Stimulated activated CD4-positive, alpha-beta T cell treated with anti-CD3 and anti-CD28 coated beads, Interleukin-1b, Interleukin-23, amount 100 ng/mL, for 4 hours (primary cell): ENCODE data around the gene LIPE.

ENCODE experiments used
- DNase-seq, 2 donors: peaks; one replicate each; pipeline ENCODE4 v3.0.0-alpha.2; 2020; ENCODE audit warnings: low read depth in 2 of 2

Gene LIPE

DNA sequence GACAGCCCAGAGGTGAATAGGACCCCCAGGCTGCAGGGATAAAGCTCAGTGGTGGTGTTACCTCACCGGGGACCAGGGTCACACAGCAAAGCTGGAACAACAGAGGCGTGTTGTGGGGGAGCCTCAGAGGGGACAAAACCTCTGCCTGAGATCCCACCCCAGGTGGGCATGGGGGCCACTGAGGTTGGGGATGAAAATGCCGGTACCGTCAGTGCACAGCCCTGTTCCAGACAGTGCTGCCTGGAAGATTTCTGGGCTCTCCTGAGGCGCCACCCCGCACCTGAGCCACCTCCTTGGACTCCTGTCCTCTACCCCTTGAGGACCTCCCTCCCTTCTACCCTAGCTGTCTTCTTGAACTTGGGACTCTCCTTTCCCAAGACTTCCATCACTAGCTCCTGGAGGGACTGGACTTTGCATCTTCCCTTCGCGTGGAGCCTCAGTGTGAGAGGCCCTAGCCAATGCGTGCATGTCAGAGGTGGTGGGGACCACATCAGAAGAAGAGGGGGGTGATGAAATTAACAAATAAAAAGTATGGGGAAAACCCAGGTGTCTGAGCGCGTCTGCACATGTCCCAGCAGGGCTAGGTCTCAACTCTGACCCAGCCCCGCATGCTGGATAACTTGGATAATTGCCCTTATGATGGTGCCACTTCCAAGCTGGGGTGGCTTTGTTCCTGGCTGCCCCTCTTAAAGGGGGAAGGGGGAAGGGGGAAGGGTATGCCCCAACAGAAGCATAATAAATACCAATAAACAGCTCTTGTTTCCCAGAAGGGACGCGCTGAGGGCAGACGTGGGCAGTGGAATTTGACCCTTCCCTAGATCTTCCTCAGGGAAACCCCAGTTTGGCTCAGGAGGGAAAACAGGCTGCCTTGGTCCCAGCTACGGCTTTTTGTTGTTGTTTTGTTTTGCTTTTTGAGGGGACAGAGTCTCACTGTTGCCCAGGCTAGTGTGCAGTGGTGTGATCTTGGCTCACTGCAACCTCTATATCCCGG, 48.7 kb downstream of the LIPE start:
- DNase-seq, result no peak

GRCh38 chr19:42376177-42376555, 51.0 kb downstream of the LIPE start:
- DNase-seq, result no peak

DNA sequence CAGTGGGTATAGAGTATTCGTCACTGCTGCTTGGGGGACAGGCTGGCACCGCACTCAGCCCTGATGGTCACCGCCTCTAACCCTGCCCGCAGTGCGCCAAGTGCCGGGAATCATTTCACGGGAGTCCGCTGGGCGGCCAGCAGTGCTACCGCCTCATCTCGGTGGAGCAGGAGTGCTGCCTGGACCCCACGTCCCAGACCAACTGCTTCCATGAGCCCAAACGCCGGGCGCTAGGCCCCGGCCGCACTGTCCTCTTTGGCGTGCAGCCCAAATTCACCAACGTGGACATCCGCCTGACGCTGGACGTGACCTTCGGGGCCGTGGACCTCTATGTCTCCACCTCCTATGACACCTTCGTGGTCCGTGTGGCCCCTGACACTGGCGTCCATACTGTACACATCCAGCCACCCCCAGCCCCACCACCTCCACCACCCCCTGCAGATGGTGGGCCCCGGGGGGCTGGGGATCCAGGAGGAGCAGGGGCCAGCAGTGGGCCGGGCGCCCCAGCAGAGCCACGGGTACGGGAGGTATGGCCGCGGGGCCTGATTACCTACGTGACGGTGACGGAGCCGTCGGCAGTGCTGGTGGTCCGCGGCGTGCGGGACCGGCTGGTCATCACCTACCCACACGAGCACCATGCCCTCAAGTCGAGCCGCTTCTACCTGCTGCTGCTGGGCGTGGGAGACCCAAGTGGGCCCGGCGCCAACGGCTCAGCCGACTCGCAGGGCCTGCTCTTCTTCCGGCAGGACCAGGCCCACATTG, 51.6 kb downstream of the LIPE start:
- DNase-seq, result no peak

DNA sequence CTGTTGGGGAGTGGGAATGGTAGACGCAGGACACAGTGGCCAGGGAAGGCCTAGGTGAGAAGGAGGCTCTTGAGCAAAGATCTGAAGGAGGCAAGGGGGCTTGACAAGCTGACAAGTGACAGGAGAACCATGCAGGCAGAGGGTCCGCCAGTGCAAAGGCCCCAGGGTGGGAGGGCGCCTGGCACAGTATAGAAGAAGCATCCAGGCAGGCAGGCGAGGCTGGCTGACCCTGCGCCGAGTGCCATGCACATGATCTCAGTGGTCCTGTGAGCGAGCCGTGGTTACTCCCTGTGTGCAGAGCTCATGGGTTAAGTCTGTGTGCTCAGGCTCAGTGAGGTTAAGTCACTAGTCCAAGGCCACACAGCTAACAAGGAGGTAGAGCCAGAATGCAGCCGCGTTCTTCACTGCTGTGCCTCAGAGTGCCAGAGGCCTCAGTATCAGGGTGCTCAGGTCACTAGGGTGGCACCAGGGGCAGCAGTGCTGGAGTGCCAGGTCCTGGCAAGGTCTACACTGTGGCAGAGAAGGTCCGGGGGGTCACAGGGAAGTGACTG, 52.3 kb downstream of the LIPE start:
- DNase-seq, result no peak

DNA sequence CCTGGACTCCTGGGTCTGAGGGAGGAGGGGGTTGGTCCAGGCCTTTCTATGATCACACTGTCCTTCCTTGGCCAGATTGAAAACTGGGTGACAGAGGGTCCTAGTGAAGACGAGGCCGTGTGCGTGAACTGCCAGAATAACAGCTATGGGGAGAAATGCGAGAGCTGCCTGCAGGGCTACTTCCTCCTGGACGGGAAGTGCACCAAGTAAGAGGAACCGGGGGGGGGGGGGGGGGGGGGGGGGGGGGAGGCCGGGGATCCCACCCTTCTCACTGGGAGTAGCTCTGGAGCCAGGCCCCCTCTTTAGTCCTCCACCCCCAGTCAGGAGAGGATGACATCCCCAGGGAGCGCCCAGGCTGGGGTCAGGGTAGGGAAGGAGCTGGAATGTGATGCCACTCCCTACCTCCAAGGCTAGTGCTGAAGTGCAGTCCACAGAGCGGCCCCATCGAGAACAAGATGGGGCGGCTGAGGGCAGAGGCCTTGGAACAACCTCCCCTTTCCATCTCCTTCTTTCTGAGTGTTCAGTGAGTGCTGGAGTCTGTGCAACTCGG, 56.5 kb downstream of the LIPE start:
- DNase-seq, result no peak

DNA sequence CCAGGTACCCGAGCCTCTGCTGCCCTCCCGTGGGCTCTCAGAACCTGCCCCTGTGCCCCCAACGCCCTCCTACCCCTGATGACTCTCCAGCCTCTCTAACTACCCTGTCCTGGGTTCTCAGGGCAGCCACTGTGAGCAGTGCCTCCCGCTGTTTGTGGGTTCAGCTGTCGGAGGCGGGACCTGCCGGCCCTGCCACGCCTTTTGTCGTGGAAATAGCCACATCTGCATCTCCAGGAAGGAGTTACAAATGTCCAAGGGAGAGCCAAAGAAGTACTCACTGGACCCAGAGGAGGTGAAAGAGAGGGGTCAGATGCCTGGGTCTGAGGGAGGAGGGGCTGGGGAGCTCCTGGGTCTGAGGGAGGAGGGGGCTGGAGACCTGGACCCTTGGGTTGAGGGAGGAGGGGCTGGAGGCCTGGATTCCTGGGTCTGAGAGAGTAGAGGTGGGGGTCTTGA, 57.1 kb downstream of the LIPE start:
- no peak for DNase-seq

DNA sequence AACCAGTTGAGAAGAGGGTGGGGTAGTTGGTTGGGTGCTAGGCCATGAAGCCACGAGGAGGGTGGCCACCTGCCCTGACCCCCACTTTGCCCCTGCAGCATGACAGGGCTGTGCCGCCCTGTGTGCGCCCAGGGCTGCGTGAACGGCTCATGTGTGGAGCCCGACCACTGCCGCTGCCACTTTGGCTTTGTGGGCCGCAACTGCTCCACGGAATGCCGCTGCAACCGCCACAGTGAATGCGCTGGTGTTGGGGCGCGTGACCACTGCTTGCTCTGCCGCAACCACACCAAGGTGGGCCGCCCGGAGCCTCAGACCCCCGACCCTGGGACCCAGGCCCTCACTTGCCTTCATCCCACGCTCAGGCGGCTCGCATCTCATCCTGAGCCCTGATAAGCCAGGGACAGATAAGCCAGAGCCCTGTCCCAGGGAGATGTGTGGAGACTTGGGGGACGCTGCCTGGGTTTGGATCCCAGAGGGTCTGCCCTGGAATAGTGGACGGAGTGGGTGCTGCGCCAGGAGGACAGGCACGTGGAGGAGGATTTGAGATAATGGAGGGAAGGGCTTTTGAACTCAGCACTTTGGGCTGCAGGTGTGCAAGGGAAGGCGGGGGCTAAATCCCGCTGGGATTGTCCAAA, 57.6 kb downstream of the LIPE start:
- no peak for DNase-seq

DNA sequence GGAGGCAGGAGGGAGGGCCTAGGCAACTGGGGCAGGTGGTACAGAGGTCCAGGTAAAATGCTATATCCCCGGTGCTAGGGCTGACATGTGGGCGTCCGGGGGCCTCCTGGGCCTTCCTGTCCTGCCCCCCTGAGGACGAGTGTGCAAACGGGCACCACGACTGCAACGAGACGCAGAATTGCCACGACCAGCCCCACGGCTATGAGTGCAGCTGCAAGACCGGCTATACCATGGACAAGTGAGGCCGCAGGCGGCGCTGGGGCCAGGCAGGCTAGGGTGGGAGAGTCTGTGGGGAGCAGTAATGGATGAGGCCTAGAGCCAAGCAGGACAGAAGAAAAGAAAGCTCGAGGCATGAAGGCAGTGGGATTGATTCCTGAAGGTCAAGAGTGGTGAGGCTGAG, 58.4 kb downstream of the LIPE start:
- DNase-seq, result no peak

DNA sequence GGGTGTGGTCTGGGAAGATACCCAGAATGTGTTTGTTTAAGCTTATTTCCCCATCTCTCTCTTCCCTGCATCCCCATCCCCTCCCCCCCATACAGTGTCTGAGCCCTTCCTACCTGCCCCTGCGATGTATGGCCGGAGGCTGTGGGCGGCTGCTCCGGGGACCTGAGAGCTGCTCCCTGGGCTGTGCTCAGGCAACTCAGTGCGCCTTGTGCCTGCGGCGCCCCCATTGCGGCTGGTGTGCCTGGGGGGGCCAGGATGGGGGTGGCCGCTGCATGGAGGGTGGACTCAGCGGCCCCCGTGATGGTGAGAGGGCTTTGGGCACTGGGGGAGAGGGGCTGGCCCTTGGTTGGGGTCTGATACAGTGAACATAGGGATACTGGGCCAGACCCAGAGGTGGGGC, 58.8 kb downstream of the LIPE start:
- DNase-seq, result no peak

- DNase-seq, result no peak
Observed at GRCh38 chr19:42367929-42368328, 59.3 kb downstream of the LIPE start.

DNA sequence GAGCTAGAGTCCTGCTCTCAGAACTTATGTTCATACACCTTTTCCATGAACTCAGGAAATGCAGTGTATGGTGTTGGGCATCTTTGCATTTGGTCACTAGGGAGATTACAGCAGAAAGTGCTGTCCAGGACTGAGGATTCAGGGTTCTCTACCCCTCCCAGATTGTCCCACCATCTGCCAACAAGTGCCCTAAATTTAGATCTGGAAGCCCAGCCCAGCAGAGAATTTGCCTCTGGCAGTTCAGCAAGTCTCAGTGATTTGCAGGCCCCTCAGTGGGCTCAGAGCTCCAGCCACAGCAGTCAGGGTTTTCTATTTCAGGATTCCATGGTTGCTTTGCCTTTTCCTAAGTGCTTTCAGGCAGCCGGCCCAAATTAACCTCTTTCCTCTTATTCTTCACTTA, 60.5 kb downstream of the LIPE start:
- DNase-seq, result no peak

- no peak for DNase-seq
Observed at GRCh38 chr19:42363614-42364346, 63.4 kb downstream of the LIPE start.

GRCh38 chr19:42362891-42363440, 64.2 kb downstream of the LIPE start:
- DNase-seq, result no peak

- DNase-seq, result no peak
Observed at GRCh38 chr19:42362342-42362741, 64.8 kb downstream of the LIPE start.

DNA sequence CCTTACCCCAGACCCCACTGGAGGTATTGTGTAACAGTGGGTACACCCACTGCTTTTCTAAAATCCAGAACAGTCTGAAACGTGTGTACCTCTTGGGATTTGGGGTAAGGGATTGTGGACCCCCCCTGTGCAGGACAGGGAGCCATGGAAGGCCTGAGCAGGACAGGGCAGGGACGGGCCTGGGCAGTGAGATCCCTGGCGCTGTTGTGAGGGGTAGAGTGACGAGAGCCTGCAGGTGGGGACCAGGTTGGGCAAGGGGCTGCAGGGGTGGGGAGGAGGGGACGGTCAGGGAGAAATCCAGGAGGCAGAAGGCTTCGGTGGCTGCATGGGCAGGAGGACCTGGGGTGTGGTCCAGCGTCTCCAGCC, 65.7 kb downstream of the LIPE start:
- DNase-seq, result no peak

- DNase-seq, result no peak
Observed at GRCh38 chr19:42360787-42361544, 66.2 kb downstream of the LIPE start.

DNA sequence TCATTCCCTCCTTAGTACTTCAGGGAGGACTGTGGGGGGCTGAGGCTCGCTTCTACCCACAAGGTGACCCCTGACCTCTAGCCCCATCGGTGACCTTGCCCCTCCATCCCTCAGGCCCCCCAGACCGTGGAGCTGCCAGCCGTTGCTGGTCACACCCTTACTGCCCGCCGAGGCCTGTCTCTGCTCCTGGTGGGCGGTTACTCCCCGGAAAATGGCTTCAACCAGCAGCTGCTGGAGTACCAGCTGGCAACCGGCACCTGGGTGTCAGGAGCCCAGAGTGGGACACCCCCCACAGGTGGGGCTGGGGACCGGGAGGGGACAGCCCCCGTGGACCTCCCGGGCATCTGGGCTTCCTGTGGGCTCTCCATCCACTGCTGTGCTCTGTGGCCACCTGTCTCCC, 69.9 kb downstream of the LIPE start:
- no peak for DNase-seq

DNA sequence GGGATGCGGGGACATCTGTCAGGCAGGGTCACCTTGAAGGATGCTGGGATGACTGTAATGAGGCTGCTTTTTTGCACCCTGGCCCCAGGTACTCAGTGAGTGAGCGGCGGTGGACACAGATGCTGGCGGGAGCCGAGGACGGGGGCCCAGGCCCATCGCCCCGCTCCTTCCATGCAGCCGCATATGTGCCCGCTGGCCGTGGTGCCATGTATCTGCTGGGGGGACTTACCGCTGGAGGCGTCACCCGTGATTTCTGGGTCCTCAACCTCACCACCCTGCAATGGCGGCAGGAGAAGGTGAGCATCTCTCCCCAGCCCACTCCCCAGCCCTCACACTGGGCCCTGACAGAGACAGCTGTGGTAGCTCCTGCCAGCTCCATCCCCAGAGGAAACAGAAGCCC, 70.5 kb downstream of the LIPE start:
- no peak for DNase-seq

DNA sequence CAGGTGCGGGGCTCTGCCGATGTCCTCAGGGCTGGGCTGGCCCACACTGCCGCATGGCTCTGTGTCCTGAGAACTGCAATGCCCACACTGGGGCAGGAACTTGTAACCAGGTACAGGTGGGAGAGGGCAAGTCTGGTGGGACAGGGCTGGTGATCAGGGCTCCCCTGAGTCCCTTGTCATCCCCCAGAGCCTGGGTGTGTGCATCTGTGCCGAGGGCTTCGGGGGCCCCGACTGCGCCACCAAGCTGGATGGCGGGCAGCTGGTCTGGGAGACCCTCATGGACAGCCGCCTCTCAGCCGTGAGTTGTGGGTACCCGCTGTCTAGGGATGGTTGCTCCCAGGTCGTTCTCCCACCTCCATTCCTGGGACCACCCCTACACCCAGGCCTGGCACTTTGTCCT, 71.3 kb downstream of the LIPE start:
- DNase-seq, result no peak

DNA sequence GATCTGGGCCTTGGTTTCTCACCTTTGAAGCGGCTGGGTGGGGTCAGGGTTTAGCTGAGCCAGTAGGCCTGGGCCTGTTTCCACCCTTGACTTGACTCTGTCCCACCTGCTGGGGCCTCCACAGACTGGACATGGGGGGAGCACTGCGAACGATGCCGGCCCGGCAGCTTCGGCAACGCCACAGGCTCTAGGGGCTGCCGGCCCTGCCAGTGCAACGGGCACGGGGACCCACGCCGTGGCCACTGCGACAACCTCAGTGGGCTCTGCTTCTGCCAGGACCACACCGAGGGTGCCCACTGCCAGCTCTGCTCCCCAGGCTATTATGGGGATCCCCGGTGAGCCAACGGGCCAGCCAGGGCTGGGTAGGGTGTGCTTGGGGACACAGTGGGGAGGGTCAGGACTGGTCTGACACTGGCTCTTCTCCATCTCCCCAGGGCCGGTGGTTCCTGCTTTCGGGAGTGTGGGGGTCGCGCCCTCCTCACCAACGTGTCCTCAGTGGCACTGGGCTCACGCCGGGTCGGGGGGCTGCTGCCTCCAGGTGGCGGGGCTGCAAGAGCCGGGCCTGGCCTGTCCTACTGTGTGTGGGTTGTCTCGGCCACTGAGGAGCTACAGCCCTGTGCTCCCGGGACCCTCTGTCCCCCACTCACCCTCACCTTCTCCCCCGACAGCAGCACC, 73.7 kb downstream of the LIPE start:
- no peak for DNase-seq
